ENCODE data around the gene PRDM1.

The PRDM1 gene

DNA sequence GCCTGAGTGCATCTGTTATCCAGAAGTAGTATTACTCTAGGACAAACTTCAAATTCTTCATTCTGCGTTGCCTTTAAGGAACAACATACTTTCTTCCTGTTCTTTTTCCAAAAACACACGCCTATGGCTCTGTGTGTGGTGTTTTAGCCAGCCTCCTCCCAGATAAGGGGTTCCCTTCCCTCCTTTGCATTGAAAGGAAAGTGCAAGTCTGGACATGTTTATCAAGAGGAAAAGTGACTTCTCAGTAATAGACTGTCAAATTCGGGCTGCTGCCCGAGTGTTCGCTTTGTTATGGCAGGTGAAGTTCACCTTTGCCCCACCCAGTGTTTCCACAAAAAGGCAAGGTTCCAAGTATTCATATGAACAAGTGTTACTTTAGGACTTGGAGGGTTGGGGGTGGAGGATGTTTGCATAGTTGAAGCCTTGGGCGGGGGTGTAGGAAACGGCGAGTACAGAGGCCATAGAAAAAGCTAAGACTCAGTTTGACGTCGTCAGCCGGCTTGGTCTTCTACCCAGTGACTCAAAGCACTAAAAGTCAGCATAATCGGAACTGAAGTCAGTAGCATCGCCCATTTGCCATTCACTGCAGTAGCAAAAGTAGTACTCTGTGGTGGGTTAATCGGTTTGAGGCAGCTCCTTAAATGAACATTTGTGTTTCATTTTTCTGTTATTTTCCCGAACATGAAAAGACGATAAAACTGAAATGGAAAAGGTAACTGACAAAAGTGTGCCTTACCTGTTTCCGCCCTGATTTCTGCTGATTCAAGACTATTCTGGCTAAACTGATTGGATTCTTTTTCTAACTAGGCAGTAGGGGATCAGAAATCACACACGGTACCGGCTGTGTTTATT is 12.5 kb downstream of the PRDM1 start:
- no peaks in the 10 kb centered on the region for H3K27me3 ChIP-seq (ENCODE audit: insufficient read depth, insufficient read length)
- H3K9ac ChIP-seq (ENCODE audit: insufficient read length, low read depth), result no peak overlapping the region
- no peak overlapping the region for H3K4me3 ChIP-seq (ENCODE audit: insufficient read length, low read depth)
- H3K4me1 ChIP-seq (ENCODE audit: insufficient read depth, insufficient read length), result no peaks in the 10 kb centered on the region
- TF ChIP-seq ZNF274 (IDR thresholded peaks at IDR 0.05; ENCODE audit: low read depth, low read length), result no peak
- no peaks in the 10 kb centered on the region for H3K36me3 ChIP-seq (ENCODE audit: insufficient read depth, insufficient read length, low read length)
- no peak for DNase-seq (ENCODE audit: low read depth, low spot score)
- H3K9me3 ChIP-seq (ENCODE audit: insufficient read depth, low read length), result no peaks in the 10 kb centered on the region

GRCh38 chr6:106099235-106099537 is 13.1 kb downstream of the PRDM1 start:
- Histone ChIP-seq H3K36me3 (ENCODE audit: insufficient read depth, insufficient read length, low read length) (no peaks in the 10 kb centered on the region), H3K9me3 (ENCODE audit: insufficient read depth, low read length) (no peaks in the 10 kb centered on the region), H3K4me3 (ENCODE audit: insufficient read length, low read depth) (no peak overlapping the region), H3K27me3 (ENCODE audit: insufficient read depth, insufficient read length) (no peaks in the 10 kb centered on the region), H3K9ac (ENCODE audit: insufficient read length, low read depth) (no peak overlapping the region), H3K4me1 (ENCODE audit: insufficient read depth, insufficient read length) (no peaks in the 10 kb centered on the region)
- TF ChIP-seq YY1 (IDR thresholded peaks at IDR 0.05; ENCODE audit: insufficient read depth, insufficient read length) (no peak), SUZ12 (IDR thresholded peaks at IDR 0.05; ENCODE audit: extremely low read depth, insufficient read depth, insufficient read length) (no peak), ZNF274 (IDR thresholded peaks at IDR 0.05; ENCODE audit: low read depth, low read length) (no peak)
- no peak for DNase-seq (ENCODE audit: low read depth, low spot score)

DNA sequence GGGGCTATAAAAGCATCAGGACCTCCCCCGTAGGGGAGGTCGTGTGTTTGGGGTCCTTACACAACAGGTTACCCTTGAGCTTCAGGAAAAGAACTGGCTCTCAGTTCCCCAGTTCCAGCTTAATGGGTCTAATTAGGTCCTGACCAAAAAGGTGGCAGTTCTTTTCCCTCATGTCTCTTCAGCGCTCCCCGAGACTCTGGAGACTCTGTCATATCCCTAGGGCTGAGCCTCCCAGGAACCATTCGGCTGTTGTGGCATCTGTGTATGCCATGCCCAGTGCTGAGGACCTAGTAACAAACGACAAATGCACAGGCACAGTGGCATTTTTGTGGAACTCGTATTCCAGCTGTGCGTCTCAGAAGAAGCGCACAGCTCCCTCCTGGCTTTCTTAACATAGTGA is 14.6 kb downstream of the PRDM1 start:
- Histone ChIP-seq H3K9me3 (ENCODE audit: insufficient read depth, low read length) (no peaks in the 10 kb centered on the region), H3K36me3 (ENCODE audit: insufficient read depth, insufficient read length, low read length) (peaks cover 5% of the 10 kb centered on the region), H3K4me3 (ENCODE audit: insufficient read length, low read depth) (no peak overlapping the region), H3K9ac (ENCODE audit: insufficient read length, low read depth) (no peak overlapping the region), H3K4me1 (ENCODE audit: insufficient read depth, insufficient read length) (no peaks in the 10 kb centered on the region), H3K27me3 (ENCODE audit: insufficient read depth, insufficient read length) (no peaks in the 10 kb centered on the region)
- TF ChIP-seq YY1 (IDR thresholded peaks at IDR 0.05; ENCODE audit: insufficient read depth, insufficient read length) (no peak), SUZ12 (IDR thresholded peaks at IDR 0.05; ENCODE audit: extremely low read depth, insufficient read depth, insufficient read length) (no peak), ZNF274 (IDR thresholded peaks at IDR 0.05; ENCODE audit: low read depth, low read length) (no peak)
- DNase-seq (ENCODE audit: low read depth, low spot score), result no peak

DNA sequence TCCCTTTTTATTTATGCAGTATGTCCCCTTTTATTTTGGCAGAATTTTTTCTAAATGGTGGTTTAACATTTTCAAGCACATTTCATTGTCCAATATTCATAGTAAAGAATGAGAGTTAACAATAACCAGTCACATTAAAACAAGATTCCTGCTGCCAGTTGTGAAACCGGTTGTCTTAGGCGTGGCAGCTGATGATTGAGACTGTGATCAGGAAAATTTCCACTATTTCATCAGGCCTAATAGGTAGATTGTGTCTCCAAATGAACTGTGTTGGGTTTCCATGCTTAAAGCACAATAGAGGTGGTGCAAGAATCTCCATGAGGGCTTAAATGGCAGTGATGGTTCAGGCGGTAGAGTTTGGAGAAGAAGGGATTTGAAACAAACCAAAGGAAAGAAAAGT is 15.3 kb downstream of the PRDM1 start:
- H3K9me3 ChIP-seq (ENCODE audit: insufficient read depth, low read length), result no peaks in the 10 kb centered on the region
- no peak overlapping the region for H3K4me3 ChIP-seq (ENCODE audit: insufficient read length, low read depth)
- H3K36me3 ChIP-seq (ENCODE audit: insufficient read depth, insufficient read length, low read length), result peaks cover 5% of the 10 kb centered on the region
- H3K27me3 ChIP-seq (ENCODE audit: insufficient read depth, insufficient read length), result no peaks in the 10 kb centered on the region
- no peak for TF ChIP-seq SUZ12 (IDR thresholded peaks at IDR 0.05; ENCODE audit: extremely low read depth, insufficient read depth, insufficient read length)
- TF ChIP-seq YY1 (IDR thresholded peaks at IDR 0.05; ENCODE audit: insufficient read depth, insufficient read length), result no peak
- no peak for TF ChIP-seq ZNF274 (IDR thresholded peaks at IDR 0.05; ENCODE audit: low read depth, low read length)
- no peak overlapping the region for H3K9ac ChIP-seq (ENCODE audit: insufficient read length, low read depth)
- no peak for DNase-seq (ENCODE audit: low read depth, low spot score)
- H3K4me1 ChIP-seq (ENCODE audit: insufficient read depth, insufficient read length), result no peaks in the 10 kb centered on the region

- DNase-seq (ENCODE audit: low read depth, low spot score), result no peak
- Histone ChIP-seq H3K4me3 (ENCODE audit: insufficient read length, low read depth) (no peak overlapping the region), H3K9ac (ENCODE audit: insufficient read length, low read depth) (no peak overlapping the region), H3K4me1 (ENCODE audit: insufficient read depth, insufficient read length) (no peaks in the 10 kb centered on the region), H3K9me3 (ENCODE audit: insufficient read depth, low read length) (no peaks in the 10 kb centered on the region), H3K36me3 (ENCODE audit: insufficient read depth, insufficient read length, low read length) (peaks cover 5% of the 10 kb centered on the region), H3K27me3 (ENCODE audit: insufficient read depth, insufficient read length) (no peaks in the 10 kb centered on the region)
- no peak for TF ChIP-seq ZNF274 (IDR thresholded peaks at IDR 0.05; ENCODE audit: low read depth, low read length)
- TF ChIP-seq YY1 (IDR thresholded peaks at IDR 0.05; ENCODE audit: insufficient read depth, insufficient read length), result no peak
- no peak for TF ChIP-seq SUZ12 (IDR thresholded peaks at IDR 0.05; ENCODE audit: extremely low read depth, insufficient read depth, insufficient read length)
These were observed 15.9 kb downstream of the PRDM1 start for GRCh38 chr6:106102034-106102433.

DNA sequence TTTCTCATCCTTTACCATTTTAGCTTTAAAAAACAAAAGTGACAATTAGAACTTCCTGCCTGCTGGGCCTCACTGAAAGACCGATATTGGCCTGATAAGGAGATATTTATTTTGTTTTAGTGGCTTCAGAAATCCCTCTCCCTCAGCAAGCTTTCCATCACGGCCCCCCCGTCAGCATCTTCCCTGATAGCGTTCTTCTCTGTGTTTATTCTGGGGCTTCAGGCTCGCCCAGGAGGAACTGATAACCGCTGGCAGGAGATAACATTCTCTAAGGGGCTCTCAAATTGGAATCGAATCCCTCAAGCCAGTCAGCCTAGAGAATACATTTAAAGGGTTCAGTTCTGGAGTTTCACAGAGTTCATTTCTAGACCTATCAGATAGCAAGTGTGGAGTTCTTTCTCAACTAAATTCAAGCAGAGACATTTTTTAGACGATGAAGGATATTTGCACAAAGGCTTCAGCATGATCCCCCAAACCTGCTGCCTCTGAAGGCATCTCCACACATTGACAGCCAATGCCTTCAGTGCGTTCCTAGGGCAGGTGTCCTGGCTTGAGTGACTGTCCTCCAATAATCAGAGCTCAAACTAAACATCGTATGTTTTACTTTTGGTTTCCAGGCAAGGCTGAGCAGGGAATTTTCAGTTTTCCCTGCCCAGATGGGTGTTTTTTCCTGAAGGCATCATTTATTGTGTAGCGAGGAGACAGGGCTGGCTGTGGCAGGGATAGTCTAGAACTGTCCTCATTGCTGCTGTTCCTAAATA is 17.0 kb downstream of the PRDM1 start:
- peaks cover 5% of the 10 kb centered on the region for H3K36me3 ChIP-seq (ENCODE audit: insufficient read depth, insufficient read length, low read length)
- H3K4me3 ChIP-seq (ENCODE audit: insufficient read length, low read depth), result no peak overlapping the region
- H3K9me3 ChIP-seq (ENCODE audit: insufficient read depth, low read length), result no peaks in the 10 kb centered on the region
- TF ChIP-seq YY1 (IDR thresholded peaks at IDR 0.05; ENCODE audit: insufficient read depth, insufficient read length) (no peak), ZNF274 (IDR thresholded peaks at IDR 0.05; ENCODE audit: low read depth, low read length) (no peak), SUZ12 (IDR thresholded peaks at IDR 0.05; ENCODE audit: extremely low read depth, insufficient read depth, insufficient read length) (no peak)
- H3K4me1 ChIP-seq (ENCODE audit: insufficient read depth, insufficient read length), result no peaks in the 10 kb centered on the region
- H3K27me3 ChIP-seq (ENCODE audit: insufficient read depth, insufficient read length), result no peaks in the 10 kb centered on the region
- DNase-seq (ENCODE audit: low read depth, low spot score), result no peak
- no peak overlapping the region for H3K9ac ChIP-seq (ENCODE audit: insufficient read length, low read depth)

DNA sequence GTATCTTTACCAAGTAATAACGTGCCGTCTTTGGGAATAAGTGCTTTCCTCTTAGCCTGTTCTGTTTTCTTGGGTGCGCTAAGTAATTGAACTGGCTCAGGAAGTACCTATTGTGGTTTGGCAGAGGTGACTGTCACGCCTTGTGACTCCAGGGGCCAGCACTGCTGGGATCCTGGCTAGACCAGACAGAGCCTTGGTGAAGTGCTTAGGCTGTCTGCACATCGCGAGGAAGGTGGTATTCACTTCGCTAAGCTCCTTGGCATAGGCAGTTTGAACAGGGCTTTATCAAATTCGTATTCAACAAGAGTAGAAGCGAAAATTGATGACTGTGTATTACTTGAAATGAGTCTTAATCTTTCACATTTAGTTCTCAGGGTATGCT is 17.6 kb downstream of the PRDM1 start:
- no peaks in the 10 kb centered on the region for H3K4me1 ChIP-seq (ENCODE audit: insufficient read depth, insufficient read length)
- H3K4me3 ChIP-seq (ENCODE audit: insufficient read length, low read depth), result no peak overlapping the region
- no peak for TF ChIP-seq ZNF274 (IDR thresholded peaks at IDR 0.05; ENCODE audit: low read depth, low read length)
- TF ChIP-seq YY1 (IDR thresholded peaks at IDR 0.05; ENCODE audit: insufficient read depth, insufficient read length), result no peak
- TF ChIP-seq SUZ12 (IDR thresholded peaks at IDR 0.05; ENCODE audit: extremely low read depth, insufficient read depth, insufficient read length), result no peak
- H3K36me3 ChIP-seq (ENCODE audit: insufficient read depth, insufficient read length, low read length), result peaks cover 5% of the 10 kb centered on the region
- DNase-seq (ENCODE audit: low read depth, low spot score), result no peak
- no peak overlapping the region for H3K9ac ChIP-seq (ENCODE audit: insufficient read length, low read depth)
- no peaks in the 10 kb centered on the region for H3K9me3 ChIP-seq (ENCODE audit: insufficient read depth, low read length)
- H3K27me3 ChIP-seq (ENCODE audit: insufficient read depth, insufficient read length), result no peaks in the 10 kb centered on the region

Data from NT2/D1 (cell line).